GM12878 (cell line): Measurements from ENCODE around the gene GTF2A1. TPM values are rescaled to one million over a fixed set of nuclear protein-coding genes. Genes with fewer than 3 reads are reported as not detected.

Experiments
- ATAC-seq: fragments of 200-7000 bp; cut with Tn5 transposase; 3 replicates; pipeline ENCODE4 v1.9.1; 2020; ENCODE audit warnings: mild to moderate bottlenecking, moderate library complexity
- BruUV-seq: library from RNA; stranded (reverse); fragments of 400-500 nt; replicated peaks from 2 replicates; lab custom pipeline; 2021; lab: Mats Ljungman, UMichigan
- CTCF ChIA-PET: fragments of 300-600 bp; sonication (Branson Sonifier 250); formaldehyde crosslinking; extraction: SDS; loops from one replicate; lab custom pipeline; 2021; ENCODE audit warnings: inconsistent platforms; lab: Yijun Ruan, JAX
- POLR2A ChIA-PET: fragments of 350-600 bp; formaldehyde crosslinking; extraction: SDS; loops from one replicate; lab custom pipeline; 2021; ENCODE audit warnings: inconsistent platforms; lab: Charles Lee
- RAD21 ChIA-PET: fragments of 300-600 bp; sonication (Branson Sonifier 250); formaldehyde crosslinking; loops from one replicate; lab custom pipeline; 2023; ENCODE audit warnings: antibody characterized with exemption; ENCODE audit not compliant: unreplicated experiment; lab: Charles Lee
- SMC1A ChIA-PET: fragments of 300-600 bp; sonication (Branson Sonifier 250); formaldehyde crosslinking; loops from one replicate; lab custom pipeline; 2023; ENCODE audit not compliant: unreplicated experiment, uncharacterized antibody; lab: Charles Lee
- DNase-seq: peaks from one replicate; pipeline ENCODE4 v3.0.0-alpha.2; 2011; ENCODE audit warnings: low read depth, low spot score
- FAIRE-seq: peaks from 3 replicates; lab custom pipeline; 2011; peaks lifted over from hg19 to GRCh38; lab: Jason Lieb, UNC
- H2AFZ ChIP-seq: 2 replicates; pipeline ENCODE4 v1.6.0; 2011; ENCODE audit warnings: low read depth, low read length, control low read depth; ENCODE audit not compliant: control insufficient read depth
- H3K27ac ChIP-seq: 2 replicates; pipeline ENCODE4 v1.5.1; 2011; ENCODE audit warnings: control low read depth; ENCODE audit not compliant: control insufficient read depth, insufficient read depth
- H3K27me3 ChIP-seq, 2 experiments: replicated peaks in 1 of 2; 2 replicates each; pipeline versions ENCODE4 v1.6.0 to v1.6.1; 2011; ENCODE audit warnings: low read length in 1 of 2; ENCODE audit not compliant: control insufficient read depth in 2 of 2, insufficient read depth in 2 of 2
- H3K36me3 ChIP-seq, 2 experiments: 2 replicates each; pipeline ENCODE4 v1.5.1; 2011; ENCODE audit warnings: low read length in 1 of 2; ENCODE audit not compliant: control insufficient read depth in 2 of 2, insufficient read depth in 2 of 2
- H3K4me1 ChIP-seq: 2 replicates; pipeline ENCODE4 v1.6.1; 2011; ENCODE audit warnings: mild to moderate bottlenecking, low read length, moderate library complexity, mixed read lengths; ENCODE audit not compliant: control insufficient read depth, insufficient read depth
- H3K4me2 ChIP-seq: 2 replicates; pipeline ENCODE4 v1.6.0; 2011; ENCODE audit warnings: control low read depth; ENCODE audit not compliant: control insufficient read depth, insufficient read depth
- H3K4me3 ChIP-seq: fragments of 200-600 bp; sonication (generic); 2 replicates; pipeline ENCODE4 v1.5.1; 2016
- H3K79me2 ChIP-seq: 2 replicates; pipeline ENCODE4 v1.6.0; 2011; ENCODE audit warnings: low read length; ENCODE audit not compliant: control insufficient read depth, insufficient read depth
- H3K9ac ChIP-seq: 2 replicates; pipeline ENCODE4 v1.8.0; 2011; ENCODE audit warnings: low read length, control low read depth, mixed read lengths; ENCODE audit not compliant: control insufficient read depth, insufficient read depth
- H3K9me3 ChIP-seq: replicated peaks from 3 replicates; pipeline ENCODE4 v1.5.1; 2011; ENCODE audit warnings: mild to moderate bottlenecking, low read length; ENCODE audit not compliant: control insufficient read depth, insufficient read depth
- H4K20me1 ChIP-seq: 2 replicates; pipeline ENCODE4 v1.6.0; 2011; ENCODE audit not compliant: control insufficient read depth, insufficient read depth
- BHLHE40 ChIP-seq, 2 experiments: fragments of 450-650 bp in 1 of 2; IDR thresholded peaks; 2 replicates each; pipeline ENCODE4 v1.6.1; 2011 to 2017; ENCODE audit warnings: low read depth in 2 of 2, borderline replicate concordance in 1 of 2, improper control_type of control experiment in 1 of 2, low read length in 1 of 2, mild to moderate bottlenecking in 1 of 2
- CHD1 ChIP-seq: IDR thresholded peaks from 2 replicates; pipeline ENCODE4 v1.6.1; 2012; ENCODE audit warnings: low read depth, low read length, improper control_type of control experiment
- CREM ChIP-seq: IDR thresholded peaks from 2 replicates; pipeline ENCODE4 v1.6.1; 2014; ENCODE audit warnings: antibody characterized with exemption, low read depth
- IRF3 ChIP-seq: fragments of 450-650 bp; IDR thresholded peaks from 2 replicates; pipeline ENCODE4 v1.6.1; 2014; ENCODE audit warnings: mild to moderate bottlenecking
- JUNB ChIP-seq: IDR thresholded peaks from 2 replicates; pipeline ENCODE4 v1.6.1; 2016; ENCODE audit warnings: antibody characterized with exemption, mild to moderate bottlenecking
- MAX ChIP-seq: IDR thresholded peaks from 2 replicates; pipeline ENCODE4 v1.6.1; 2012; ENCODE audit warnings: low read depth, low read length, improper control_type of control experiment
- MTA3 ChIP-seq: IDR thresholded peaks from 2 replicates; pipeline ENCODE4 v1.6.1; 2012; ENCODE audit warnings: low read length, inconsistent platforms, borderline replicate concordance
- NR2C2 ChIP-seq: IDR thresholded peaks from 2 replicates; pipeline ENCODE4 v1.6.1; 2011; ENCODE audit warnings: borderline replicate concordance, low read depth; ENCODE audit not compliant: control insufficient read depth, insufficient read length
- RFX5 ChIP-seq: IDR thresholded peaks from 2 replicates; pipeline ENCODE4 v1.6.1; 2011; ENCODE audit warnings: low read depth, low read length, improper control_type of control experiment
- SMAD1 ChIP-seq: fragments of 450-650 bp; IDR thresholded peaks from 2 replicates; pipeline ENCODE4 v1.6.1; 2018; ENCODE audit warnings: mild to moderate bottlenecking, low read depth; ENCODE audit not compliant: partially characterized antibody
- SMAD5 ChIP-seq: IDR thresholded peaks from 2 replicates; pipeline ENCODE4 v1.6.1; 2016; ENCODE audit warnings: antibody characterized with exemption, low read depth
- TBL1XR1 ChIP-seq: IDR thresholded peaks from 2 replicates; pipeline ENCODE4 v1.6.1; 2012; ENCODE audit warnings: low read depth, low read length, improper control_type of control experiment
- YY1 ChIP-seq: IDR thresholded peaks from 2 replicates; pipeline ENCODE4 v1.6.1; 2011; ENCODE audit warnings: low read depth, mild to moderate bottlenecking, low read length
- ZBTB11 ChIP-seq: fragments of 450-650 bp; formaldehyde crosslinking; IDR thresholded peaks from 2 replicates; pipeline ENCODE4 v1.5.0; 2022; ENCODE audit warnings: mild to moderate bottlenecking, missing genetic modification characterization
- ZZZ3 ChIP-seq: IDR thresholded peaks from 2 replicates; pipeline ENCODE4 v1.6.1; 2011; ENCODE audit warnings: low read depth; ENCODE audit not compliant: control insufficient read depth, insufficient read length
- WGBS: methylation state at CpG from one replicate; pipeline ENCODE4 v1.1.6; 2016; ENCODE audit warnings: low lambda C conversion rate; ENCODE audit not compliant: insufficient replicate concordance, insufficient coverage; ENCODE audit errors: missing lambda C conversion rate; 5-methylcytosine and 5-hydroxymethylcytosine counted together
- in situ Hi-C: fragments of 300-500 bp; cut with MboI; formaldehyde crosslinking; loops from 9 replicates; pipeline ENCODE4 v1.14.3; 2018; ENCODE audit warnings: mixed read lengths
- intact Hi-C: fragments of 100-400 bp; cut with micrococcal nuclease; formaldehyde crosslinking; loops from one replicate; pipeline ENCODE4 v1.14.2; 2022; ENCODE audit not compliant: unreplicated experiment
- polyA plus RNA-seq, 11 experiments: library from polyadenylated mRNA; depleted of rRNA in 4 of 11; unstranded in 6 of 11; stranded (reverse) in 5 of 11; fragments of >200 nt; fragmentation: Nextera tagmentation in 4 of 11; fragmentation: Illumina TruSeq in 1 of 11; extraction: Ambion mirVana in 4 of 11; extraction: Trizol in 1 of 11; gene quantifications; 1 replicate in 1 of 11; 2 replicates in 10 of 11; pipeline versions ENCODE4 v1.2.1 to v1.2.3, GENCODE V29; 2011 to 2016; ENCODE audit warnings: inconsistent platforms in 2 of 11, missing spikeins in 2 of 11, low read depth in 1 of 11
- total RNA-seq, 4 experiments: library from RNA; depleted of rRNA in 3 of 4; stranded (reverse); fragments of >200 nt in 3 of 4; fragmentation: Illumina TruSeq in 1 of 4; extraction: Trizol in 1 of 4; gene quantifications; 2 replicates each; pipeline versions ENCODE4 v1.2.1 to v1.2.3, GENCODE V29; 2013 to 2021
- TF ChIP-seq, protein P1 (sequence below): fragments of 450-650 bp; IDR thresholded peaks from 2 replicates; pipeline ENCODE4 v1.6.1; 2018; ENCODE audit warnings: mild to moderate bottlenecking, low read depth, moderate library complexity; ENCODE audit not compliant: partially characterized antibody
- TF ChIP-seq, protein P2 (sequence below): IDR thresholded peaks from 2 replicates; pipeline ENCODE4 v1.6.1; 2011; ENCODE audit warnings: low read depth, mild to moderate bottlenecking, low read length, moderate library complexity, borderline replicate concordance; ENCODE audit errors: extremely low read depth

Gene GTF2A1
- total and polyA plus RNA-seq, 10 of the 15 experiments (the other 5 are each of a cell fraction or from before 2014, with no cell fraction given), result 2.5 to 28.7 (median 14.9) TPM

GRCh38 chr14:81247271-81247766, 26.6 kb upstream of the GTF2A1 start:
- WGBS, result 27% methylated on average over 8 of the region's 8 CpGs
- TF ChIP-seq ZZZ3 (no peak), RFX5 (no peak), JUNB (no peak), YY1 (no peak), CHD1 (no peak), SMAD5 (no peak), MTA3 (no peak), ZBTB11 (no peak), CREM (no peak), SMAD1 (no peak), IRF3 (no peak), TBL1XR1 (no peak), MAX (no peak), NR2C2 (no peak), BHLHE40 (IDR thresholded peaks at IDR 0.05; ENCODE audit: borderline replicate concordance in 1 of 2, low read depth in 2 of 2, low read length in 1 of 2) (no peak)
- TF ChIP-seq, protein P1, sequence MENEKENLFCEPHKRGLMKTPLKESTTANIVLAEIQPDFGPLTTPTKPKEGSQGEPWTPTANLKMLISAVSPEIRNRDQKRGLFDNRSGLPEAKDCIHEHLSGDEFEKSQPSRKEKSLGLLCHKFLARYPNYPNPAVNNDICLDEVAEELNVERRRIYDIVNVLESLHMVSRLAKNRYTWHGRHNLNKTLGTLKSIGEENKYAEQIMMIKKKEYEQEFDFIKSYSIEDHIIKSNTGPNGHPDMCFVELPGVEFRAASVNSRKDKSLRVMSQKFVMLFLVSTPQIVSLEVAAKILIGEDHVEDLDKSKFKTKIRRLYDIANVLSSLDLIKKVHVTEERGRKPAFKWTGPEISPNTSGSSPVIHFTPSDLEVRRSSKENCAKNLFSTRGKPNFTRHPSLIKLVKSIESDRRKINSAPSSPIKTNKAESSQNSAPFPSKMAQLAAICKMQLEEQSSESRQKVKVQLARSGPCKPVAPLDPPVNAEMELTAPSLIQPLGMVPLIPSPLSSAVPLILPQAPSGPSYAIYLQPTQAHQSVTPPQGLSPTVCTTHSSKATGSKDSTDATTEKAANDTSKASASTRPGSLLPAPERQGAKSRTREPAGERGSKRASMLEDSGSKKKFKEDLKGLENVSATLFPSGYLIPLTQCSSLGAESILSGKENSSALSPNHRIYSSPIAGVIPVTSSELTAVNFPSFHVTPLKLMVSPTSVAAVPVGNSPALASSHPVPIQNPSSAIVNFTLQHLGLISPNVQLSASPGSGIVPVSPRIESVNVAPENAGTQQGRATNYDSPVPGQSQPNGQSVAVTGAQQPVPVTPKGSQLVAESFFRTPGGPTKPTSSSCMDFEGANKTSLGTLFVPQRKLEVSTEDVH, result no peak
- TF ChIP-seq, protein P2, sequence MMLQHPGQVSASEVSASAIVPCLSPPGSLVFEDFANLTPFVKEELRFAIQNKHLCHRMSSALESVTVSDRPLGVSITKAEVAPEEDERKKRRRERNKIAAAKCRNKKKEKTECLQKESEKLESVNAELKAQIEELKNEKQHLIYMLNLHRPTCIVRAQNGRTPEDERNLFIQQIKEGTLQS, result no peak

More at GRCh38 chr14:81247271-81247766, 26.6 kb upstream of the GTF2A1 start:
- Histone ChIP-seq H3K36me3 (no peaks in the 10 kb centered on the region), H3K4me3 (no peak overlapping the region), H3K27me3 (no peaks in the 10 kb centered on the region; a peak in 1 of 4 replicates), H3K4me1 (no peaks in the 10 kb centered on the region), H2AFZ (no peak overlapping the region), H3K9ac (no peak overlapping the region), H3K9me3 (no peaks in the 10 kb centered on the region; the same call in 2 of the 3 replicates), H3K79me2 (no peaks in the 10 kb centered on the region), H3K4me2 (no peak overlapping the region), H3K27ac (no peak overlapping the region), H4K20me1 (no peaks in the 10 kb centered on the region)
- ATAC-seq (no peak), DNase-seq (no peak), FAIRE-seq (no peak)
- CTCF ChIA-PET, result no interaction called here
- POLR2A ChIA-PET, result interaction anchor here (0.7 to 1.1 kb wide), 2 partner anchors 24 to 28 kb away, joined by 3 to 5 read pairs; no protein-coding TSS in a partner anchor
- in situ Hi-C loops, result no loop called here
- intact Hi-C loops, result no loop called here
- BruUV-seq, result no TSS peak
- RAD21 ChIA-PET, result no interaction called here
- SMC1A ChIA-PET, result no interaction called here
